SU-DHL-6 (cell line): ENCODE results near the gene FOXC1.

Experiments used
- EZH2phosphoT487 ChIP-seq: fragments of 200-600 bp; sonication (generic), shearing (Covaris generic); conservative IDR thresholded peaks from 2 replicates; pipeline ENCODE4 v1.6.1; 2018; ENCODE audit warnings: mild to moderate bottlenecking, antibody characterized with exemption, low read length, moderate library complexity, mixed read lengths
- TF ChIP-seq, protein P1 (sequence below): fragments of 200-600 bp; sonication (generic); IDR thresholded peaks from one replicate; pipeline ENCODE4 v1.5.1; 2017; ENCODE audit warnings: antibody characterized with exemption, mild to moderate bottlenecking, low read length, moderate library complexity; ENCODE audit not compliant: insufficient read depth, poor library complexity, severe bottlenecking

DNA sequence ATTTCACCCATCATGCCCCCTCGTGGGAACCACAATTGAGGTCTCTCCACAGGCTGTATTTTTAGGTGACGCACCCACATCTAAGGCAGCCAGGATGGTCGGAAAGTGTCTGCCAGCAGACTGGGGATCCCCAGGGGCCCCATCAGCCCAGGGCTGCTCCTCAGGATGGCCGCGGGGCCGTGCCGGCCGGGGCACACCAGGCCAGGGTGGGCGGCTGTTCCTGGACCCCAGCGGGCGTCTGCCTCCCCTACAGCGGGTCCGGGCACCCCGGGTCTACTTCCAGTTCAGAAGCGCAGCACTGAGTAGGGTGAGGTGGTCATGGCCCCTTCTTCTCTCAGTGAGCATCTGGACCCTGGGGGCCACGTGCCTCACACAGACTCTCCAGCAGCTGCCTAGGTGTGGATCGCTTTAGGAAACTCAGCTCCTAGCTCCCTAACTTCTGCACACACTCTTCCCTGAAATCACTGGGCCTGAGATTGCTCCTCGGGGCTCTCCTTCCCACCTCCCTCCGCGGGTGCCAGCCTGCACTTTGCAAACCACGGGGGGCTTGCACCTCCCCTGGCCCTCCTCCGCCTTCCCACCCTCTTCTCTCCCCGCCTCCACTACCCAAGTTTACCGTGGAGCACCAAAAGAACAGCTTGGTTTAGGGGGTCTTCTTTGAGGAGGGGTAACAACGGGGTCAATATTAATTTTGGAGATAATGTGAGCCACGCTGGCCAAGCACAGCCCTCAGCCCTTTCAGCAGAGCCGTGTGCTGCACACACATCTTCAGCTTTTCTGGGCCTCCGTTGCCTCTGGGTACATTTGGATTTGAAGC is 14.2 kb upstream of the FOXC1 start:
- TF ChIP-seq, protein P1, sequence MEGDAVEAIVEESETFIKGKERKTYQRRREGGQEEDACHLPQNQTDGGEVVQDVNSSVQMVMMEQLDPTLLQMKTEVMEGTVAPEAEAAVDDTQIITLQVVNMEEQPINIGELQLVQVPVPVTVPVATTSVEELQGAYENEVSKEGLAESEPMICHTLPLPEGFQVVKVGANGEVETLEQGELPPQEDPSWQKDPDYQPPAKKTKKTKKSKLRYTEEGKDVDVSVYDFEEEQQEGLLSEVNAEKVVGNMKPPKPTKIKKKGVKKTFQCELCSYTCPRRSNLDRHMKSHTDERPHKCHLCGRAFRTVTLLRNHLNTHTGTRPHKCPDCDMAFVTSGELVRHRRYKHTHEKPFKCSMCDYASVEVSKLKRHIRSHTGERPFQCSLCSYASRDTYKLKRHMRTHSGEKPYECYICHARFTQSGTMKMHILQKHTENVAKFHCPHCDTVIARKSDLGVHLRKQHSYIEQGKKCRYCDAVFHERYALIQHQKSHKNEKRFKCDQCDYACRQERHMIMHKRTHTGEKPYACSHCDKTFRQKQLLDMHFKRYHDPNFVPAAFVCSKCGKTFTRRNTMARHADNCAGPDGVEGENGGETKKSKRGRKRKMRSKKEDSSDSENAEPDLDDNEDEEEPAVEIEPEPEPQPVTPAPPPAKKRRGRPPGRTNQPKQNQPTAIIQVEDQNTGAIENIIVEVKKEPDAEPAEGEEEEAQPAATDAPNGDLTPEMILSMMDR = no peak
- no peak for TF ChIP-seq EZH2phosphoT487
